Left forelimb (tissue), 1 donor: ENCODE results near the gene ZMYND15.

Experiments
- DNase-seq: peaks from one replicate; pipeline ENCODE4 v3.0.0-alpha.2; 2018; ENCODE audit warnings: low spot score

Gene ZMYND15

DNA sequence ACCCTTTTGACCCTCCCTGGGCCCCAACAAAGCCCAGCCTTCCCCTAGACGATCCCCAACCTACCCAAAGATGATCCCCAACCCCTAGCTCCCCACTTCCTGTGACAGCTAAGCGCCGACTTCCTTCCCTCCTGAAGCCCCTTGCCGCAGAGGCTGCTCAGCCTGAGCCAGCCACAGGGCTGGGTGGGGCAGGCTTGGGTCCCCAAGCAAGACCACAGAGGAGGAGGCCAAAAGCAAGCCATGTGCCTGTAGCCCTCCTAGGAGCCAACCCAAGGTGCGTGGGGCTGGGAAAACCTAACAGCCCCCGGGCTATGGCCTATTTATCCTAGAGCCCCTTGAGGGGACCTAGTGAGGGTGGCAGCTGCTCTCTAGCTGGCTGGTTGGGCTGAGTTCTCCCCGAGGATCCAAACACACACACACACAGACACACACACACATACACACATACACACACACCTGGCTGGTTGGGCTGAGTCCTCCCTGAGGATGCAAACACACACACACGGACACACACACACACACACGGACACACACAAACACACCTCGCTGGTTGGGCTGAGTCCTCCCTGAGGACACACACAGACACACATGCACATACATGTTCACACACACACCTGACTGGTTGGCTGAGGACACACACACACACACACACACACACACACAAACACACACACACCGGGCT lies 24.4 kb upstream of the ZMYND15 start:
- no peak for DNase-seq

DNA sequence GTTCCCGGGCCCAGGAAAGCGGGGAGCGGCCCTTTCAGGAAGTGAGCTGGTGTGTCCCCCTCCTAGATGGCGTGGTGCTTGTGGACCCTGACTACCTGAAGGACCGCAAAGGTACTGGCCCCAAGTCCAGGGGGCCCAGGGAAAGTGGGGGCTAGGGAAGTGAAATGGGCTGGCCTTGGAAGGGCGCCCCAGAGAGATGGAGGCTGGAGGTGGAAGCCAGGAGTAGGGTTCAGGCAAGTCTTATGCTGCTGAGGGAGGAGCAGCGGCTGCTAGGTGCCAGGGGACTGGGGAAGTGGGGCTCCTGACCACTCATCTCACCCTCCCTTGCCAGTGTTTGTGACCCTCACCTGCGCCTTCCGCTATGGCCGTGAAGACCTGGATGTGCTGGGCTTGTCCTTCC lies 23.6 kb upstream of the ZMYND15 start:
- no peak for DNase-seq

- no peak for DNase-seq
Measured at GRCh38 chr17:4717791-4718190, 21.8 kb upstream of the ZMYND15 start.

DNA sequence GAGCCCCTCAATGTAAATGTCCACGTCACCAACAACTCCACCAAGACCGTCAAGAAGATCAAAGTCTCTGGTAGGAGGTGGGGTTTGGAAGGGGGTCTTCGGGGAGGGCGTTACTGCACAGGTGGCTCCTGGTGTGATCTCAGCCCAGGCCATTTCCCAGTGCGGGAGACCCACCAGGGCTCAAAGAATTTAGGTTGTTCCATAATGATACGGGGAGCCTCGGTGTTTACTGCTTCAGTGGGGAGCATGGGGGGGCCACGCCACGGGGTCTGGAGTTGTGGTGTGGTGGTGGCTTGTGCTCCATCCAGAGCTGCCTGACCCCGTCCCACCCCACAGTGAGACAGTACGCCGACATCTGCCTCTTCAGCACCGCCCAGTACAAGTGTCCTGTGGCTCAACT lies 21.4 kb upstream of the ZMYND15 start:
- DNase-seq, result no peak

- DNase-seq, result no peak
Measured at GRCh38 chr17:4719146-4719545, 20.5 kb upstream of the ZMYND15 start.

DNA sequence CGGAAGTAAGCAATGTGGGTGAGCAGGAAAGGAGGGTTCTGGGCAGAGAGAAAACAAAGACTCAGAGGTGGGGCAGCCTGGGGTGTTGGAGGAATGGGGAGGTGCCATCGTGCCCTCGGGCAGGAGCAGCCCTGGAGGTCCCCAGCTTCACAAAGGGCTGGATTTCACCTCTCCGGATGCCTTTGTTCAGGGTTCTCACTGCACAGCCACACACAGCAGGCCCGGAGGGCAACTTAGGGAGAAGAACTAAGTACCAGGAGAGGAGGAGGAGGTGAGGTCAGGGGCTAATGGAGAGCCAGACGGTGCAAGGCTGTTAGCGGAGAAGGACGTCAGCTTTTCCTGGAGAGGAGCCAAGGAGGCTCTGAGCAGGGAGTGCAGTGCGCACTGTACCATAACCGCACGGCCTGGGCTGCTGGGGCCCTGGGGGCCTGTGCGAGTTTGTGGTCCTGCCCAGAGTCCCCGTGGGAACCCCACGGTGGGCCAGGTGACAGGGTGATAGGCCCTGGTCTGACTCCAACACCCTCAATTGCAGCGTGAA lies 19.9 kb upstream of the ZMYND15 start:
- no peak for DNase-seq

- DNase-seq, result no peak
Measured at GRCh38 chr17:4720787-4721186, 18.8 kb upstream of the ZMYND15 start.

GRCh38 chr17:4721203-4722135 lies 18.2 kb upstream of the ZMYND15 start:
- DNase-seq, result no peak

DNA sequence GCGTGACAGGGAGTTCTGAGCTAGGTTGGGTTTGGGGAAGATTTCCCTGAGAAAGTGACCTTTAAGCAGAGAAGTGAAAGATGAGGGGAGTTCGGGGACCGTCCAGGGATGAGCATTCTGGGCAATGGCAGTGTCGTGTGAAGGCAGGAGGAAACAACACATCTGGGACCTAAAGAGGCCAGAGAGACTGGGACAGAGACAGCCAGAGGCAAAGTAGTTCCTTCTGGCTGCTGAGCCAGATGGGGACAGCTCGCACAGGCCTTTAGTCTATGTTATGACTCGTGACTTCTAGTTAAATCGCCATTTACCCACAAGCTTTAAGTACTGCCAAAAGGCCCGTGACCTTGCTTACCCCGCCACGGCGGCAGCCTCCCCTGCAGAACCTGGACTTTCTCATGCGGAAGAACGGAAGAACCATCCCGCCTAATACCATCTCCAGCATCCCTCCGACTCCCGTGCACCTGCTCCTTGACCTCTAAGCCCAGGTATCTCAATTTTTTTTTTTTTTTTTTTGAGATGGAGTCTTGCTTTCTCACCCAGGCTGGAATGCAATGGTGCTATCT lies 16.9 kb upstream of the ZMYND15 start:
- DNase-seq, result no peak

DNA sequence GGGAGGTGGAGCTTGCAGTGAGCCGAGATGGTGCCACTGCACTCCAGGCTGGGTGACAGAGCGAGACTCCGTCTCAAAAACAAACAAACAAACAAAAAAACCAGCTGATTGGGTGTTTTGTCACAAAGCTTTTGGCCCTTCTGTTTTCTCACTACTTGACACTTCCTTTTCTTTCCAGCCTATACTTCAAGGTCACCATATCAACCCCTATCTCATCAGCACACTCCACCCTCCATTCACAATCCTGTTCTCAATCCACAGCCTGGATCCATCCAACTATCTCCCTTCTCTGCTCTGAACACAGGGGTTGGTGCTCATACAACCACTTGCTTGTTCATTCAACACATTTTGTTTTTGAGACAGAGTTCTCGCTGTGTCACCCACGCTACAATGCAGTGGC lies 15.0 kb upstream of the ZMYND15 start:
- no peak for DNase-seq

GRCh38 chr17:4725646-4726310 lies 13.9 kb upstream of the ZMYND15 start:
- no peak for DNase-seq

DNA sequence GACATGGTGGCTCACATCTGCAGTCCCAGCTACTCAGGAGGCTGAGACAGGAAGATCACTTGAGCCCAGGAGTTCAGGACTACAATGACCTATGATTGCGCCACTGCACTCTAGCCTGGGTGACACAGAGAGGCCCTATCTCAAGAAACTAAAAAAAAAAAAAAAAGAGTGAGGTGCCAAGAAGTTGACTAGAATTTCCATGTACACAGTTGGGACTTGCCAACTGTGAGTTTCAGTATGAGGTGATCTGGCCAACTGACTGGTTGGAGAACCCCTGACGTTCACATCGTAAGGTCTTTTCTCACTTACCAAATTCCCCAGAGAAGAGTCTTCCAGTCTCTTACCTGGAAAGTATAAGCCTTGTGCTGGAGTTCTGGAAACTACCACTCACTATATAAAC lies 11.5 kb upstream of the ZMYND15 start:
- no peak for DNase-seq

- no peak for DNase-seq
Measured at GRCh38 chr17:4733073-4733531, 6.5 kb upstream of the ZMYND15 start.

- DNase-seq, result no peak
Measured at GRCh38 chr17:4734857-4735475, 4.7 kb upstream of the ZMYND15 start.

DNA sequence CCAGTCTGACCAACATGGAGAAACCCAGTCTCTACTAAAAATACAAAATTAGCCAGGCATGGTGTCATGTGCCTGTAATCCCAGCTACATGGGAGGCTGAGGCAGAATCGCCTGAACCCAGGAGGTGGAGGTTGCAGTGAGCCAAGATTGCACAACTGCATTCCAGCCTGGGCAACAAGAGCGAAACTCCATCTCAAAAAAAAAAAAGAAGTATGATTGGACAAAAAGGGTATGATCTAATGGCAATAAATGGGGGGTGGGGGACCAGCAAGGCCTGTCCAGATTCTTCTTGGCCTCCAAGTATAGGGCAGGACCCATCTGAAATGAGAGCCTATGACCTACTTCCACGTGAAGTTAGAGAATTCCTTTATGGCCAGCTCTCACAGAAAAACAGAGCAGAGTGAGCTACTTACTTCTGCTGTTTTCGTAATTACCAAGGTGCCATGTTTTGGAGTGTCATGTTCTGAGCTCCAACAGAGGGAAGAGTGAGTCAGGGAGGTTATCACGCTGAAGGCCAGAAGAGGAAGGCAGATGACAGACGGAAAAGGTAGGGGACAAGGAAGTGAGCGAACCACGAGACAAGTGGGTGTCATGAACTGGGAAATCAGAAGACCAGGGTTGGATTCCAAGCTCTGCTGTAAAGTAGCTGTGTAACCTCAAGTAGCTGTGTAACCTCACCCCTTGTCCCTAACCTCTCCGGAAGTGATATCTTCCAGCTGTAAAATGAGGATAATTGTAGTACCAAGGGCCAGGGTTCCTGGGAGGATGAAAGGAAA lies 3.6 kb upstream of the ZMYND15 start:
- DNase-seq, result no peak

DNA sequence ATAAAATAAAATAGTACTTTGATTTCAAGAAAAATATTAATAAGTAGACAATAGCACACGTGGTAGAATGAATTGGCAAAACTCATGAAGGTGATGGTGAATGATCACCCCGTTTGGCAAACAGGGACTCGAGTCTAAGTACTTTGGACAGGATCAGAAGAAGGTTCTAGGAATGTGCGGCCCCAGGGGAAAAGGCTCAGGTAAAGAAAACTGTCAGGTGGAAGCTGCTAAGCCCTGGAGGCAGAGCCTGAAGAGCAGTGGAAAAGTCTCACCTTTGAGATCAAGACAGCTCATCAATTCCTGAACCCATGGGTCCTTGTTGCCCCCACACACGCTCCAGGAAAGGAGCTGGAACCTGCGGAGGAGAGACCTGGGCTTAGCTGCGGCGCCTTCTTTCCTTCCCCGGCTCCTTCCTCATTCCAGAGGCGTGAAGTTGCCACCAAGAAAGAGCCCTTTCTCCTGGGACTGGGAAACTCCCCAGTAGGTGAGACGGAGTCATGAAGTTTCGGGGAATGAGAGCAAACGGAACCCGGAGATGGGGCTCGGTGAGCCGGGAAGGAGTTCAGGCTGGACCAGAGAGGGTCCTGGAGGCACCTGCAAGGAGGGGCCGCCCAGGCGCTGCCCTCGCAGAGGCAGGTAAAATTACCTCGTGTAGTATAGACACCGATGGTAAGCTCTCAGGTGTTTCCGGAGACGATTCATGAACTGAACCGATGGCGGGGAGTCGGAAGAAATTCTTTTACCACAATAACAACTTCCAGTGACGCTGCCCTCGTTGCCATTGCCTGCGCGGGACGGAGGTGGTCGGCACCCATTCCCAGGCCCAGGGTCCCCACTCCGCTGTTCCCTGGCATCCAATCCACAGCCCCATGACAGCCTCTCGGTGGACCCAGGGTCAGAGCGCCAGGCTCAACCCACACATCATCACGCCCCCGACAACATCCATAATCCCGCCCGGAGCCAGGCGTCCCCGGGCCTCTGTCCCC lies 1.2 kb upstream of the ZMYND15 start:
- no peak for DNase-seq

DNA sequence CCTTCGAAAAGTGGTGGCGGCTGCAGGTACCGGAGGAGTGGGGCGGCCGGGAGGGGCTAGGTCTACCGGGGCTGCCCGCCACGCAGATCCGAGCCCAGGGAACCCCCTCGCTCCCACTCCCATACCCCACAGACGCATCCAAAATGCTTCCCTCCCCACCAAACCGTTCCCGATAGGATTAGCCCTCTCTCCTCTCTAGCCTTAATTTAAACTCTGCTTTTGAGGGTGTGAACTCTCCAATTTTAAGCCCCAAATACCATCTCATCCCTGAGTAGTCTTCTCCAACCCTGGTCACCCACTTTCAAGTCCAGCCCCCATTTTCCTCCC lies 355 bp downstream of the ZMYND15 start:
- no peak for DNase-seq

DNA sequence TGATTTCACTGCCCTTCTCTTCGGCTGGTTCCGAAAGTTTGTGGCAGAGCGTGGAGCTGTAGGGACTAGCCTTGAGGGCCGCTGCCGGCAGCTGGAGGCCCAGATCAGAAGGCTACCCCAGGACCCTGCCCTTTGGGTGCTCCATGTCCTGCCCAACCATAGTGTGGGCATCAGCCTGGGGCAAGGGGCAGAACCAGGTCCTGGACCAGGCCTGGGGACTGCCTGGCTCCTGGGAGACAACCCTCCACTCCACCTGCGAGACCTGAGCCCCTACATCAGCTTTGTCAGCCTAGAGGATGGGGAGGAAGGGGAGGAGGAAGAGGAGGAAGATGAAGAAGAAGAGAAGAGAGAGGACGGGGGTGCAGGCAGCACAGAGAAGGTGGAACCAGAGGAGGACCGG lies 951 bp downstream of the ZMYND15 start:
- DNase-seq, result no peak

DNA sequence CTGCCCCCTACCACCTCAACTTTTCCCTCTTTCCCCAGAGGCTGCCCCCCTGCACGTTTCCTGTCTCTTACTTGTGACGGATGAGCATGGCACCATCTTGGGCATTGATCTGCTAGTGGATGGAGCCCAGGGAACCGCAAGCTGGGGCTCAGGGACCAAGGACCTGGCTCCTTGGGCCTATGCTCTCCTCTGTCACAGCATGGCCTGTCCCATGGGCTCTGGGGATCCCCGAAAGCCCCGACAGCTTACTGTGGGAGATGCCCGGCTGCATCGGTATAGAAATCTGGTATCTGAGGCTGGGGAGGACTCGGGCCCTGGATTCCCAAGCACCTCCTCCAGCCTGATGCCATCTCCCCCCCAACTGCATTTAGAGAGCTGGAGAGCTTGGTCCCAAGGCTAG lies 1.9 kb downstream of the ZMYND15 start:
- DNase-seq, result no peak

- DNase-seq, result no peak
Measured at GRCh38 chr17:4742133-4742532, 2.5 kb downstream of the ZMYND15 start.
